Limb (tissue), 2 donors: Measurements from ENCODE around the gene VTI1A.

Experiments used
- DNase-seq, 2 donors: peaks; one replicate each; pipeline ENCODE4 v3.0.0-alpha.2; 2016; ENCODE audit errors: extremely low spot score in 2 of 2

Gene VTI1A

DNA sequence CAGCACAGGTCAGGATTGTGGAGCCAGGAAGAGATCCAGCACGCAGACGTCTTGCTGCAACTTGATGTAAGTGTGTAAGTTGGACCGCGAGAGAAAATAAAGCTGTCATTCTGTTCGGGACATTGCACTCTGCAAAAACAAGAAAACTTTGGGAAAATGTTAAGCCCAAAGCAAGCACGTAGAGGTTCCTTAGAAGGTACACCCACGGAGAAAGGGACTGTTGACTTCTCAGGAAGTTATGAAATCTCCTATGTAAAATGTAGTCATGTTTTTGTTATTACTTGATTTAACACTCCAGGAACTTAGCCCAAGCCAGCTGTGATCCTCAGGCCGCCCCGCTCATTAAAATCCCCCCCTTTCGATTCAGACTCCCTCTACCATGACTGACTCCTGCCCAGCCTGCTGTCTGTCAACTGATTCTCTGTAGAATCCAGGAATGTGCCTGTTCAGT lies 307.0 kb downstream of the VTI1A start:
- no peak for DNase-seq

DNA sequence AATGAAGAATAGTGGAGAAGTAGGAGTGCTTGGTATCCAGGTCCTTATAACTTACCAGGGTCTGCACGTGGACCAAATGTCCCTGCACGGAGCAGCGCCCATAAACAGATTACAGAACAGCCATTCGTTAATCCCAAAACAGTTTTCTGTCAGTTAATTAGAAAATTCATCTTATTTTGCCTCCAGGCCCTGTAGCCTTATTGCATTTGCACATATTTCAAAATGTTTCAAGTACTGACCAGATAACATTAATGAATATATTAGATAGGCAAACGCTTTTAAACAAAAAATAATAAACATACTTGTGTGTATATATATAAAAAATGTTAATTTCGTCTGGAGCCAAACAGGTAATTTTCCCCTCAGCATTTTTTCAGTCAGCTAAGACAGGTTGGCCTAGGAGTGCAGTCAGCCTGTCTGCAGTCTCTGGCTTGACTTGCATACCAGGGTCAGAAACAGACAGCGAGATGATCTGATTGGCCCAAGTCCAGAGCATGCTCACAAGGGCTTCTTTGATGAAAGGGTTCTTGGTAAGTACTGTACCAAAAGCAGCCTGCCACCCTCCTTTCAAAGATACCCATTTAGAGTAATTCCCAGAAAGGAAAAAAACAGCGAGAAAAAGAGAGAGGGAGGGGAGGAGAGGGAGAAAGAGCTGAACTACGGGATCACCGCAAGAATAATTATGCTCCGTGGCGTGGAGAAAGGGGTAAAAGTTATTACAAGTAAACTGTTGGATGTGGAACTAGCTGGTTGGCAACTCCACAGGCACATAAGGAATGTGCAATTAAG lies 308.6 kb downstream of the VTI1A start:
- DNase-seq = no peak

GRCh38 chr10:112756235-112756527 lies 309.2 kb downstream of the VTI1A start:
- no peak for DNase-seq

DNA sequence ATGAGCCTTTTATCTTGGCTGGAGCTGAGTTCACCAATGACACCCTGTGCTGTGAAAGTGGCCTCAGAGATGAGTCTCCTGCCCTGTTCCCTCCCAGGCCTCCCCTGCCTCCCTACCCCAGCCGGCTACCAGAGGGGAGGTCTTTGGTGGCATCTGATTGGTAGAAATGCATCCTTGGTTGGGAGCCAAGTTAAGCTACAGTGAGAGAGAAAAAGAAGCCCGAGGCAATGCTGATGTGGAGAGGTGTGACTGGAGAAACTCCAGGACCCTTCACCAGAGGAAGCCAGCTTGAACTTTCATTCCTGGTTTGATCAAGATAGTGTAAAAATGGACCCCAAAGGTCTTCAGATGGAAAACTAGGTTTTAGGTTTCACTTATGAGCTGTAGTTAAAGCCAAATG lies 311.9 kb downstream of the VTI1A start:
- DNase-seq = no peak

- no peak for DNase-seq
Measured at GRCh38 chr10:112759496-112759895, 312.5 kb downstream of the VTI1A start.

GRCh38 chr10:112761256-112761655 lies 314.2 kb downstream of the VTI1A start:
- no peak for DNase-seq

DNA sequence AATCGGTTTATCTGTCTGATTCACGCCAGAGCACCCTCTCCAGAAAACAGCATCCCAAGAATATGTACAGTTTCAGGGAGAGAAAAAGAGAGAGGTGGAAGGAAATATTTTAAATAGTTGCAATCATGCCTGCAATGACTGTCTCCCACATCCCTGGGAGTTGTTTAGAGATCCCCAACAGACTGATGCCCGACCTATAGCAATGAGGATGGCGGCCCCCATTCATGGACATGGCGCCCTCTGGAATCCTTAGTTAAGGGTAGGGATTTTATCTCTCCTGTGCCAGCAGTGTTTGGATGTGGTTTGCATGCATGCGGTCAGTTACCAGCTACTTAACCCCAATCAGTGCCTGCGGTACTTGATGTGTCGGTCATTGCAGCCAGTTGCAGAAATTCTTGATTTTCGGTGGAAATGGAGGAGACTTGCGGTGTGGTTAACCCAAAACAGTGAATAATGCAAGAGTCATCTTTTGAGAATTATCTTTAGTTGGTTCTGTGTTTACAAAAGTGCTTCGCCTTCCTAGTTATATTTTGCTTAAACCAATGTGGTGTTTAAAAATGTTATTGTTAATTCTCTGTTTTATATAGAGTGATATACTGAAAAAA lies 317.0 kb downstream of the VTI1A start:
- no peak for DNase-seq

DNA sequence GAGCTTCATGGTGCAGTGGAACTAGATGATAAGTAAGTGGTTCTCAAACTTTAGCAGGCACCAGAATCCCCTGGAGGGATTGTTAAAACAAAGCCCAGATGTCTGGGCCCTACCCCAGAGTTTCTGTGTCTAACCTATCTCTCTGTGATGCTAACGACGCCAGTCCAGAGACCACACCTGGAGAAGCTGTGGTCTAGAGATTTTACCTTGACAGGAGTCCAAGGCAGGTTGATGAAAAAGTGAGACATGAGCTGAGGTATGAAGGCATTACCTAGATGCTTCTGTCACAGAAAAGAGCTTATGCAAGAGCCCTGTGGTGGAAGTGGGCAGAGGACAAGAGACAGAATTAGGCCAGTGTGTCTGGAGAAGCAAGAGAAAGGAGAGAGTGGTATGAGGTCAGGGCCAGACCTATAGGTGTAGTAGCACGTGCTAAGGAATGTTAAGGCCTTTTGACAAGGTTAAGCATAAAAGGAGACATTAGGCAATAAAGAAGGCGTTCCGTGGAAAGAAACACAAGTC lies 318.8 kb downstream of the VTI1A start:
- DNase-seq = no peak

DNA sequence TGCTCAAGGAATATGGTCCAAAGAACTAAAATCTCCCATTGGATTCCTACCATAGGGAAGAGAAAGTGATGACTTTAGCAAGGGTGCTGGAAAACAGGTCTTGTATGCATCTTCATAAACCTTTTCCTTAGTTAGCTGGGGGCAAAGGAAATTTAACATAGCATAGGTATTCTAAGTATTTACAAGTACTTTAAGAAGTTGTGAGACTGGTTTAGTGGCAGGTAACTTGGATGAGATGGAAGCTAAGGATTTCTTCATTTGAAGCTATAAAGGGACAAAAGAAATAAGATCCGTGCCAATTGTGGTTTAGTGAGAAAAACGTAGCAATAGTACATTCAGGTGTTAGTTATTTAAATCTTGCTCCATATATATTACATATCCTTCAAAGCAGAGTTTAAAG lies 319.6 kb downstream of the VTI1A start:
- no peak for DNase-seq

DNA sequence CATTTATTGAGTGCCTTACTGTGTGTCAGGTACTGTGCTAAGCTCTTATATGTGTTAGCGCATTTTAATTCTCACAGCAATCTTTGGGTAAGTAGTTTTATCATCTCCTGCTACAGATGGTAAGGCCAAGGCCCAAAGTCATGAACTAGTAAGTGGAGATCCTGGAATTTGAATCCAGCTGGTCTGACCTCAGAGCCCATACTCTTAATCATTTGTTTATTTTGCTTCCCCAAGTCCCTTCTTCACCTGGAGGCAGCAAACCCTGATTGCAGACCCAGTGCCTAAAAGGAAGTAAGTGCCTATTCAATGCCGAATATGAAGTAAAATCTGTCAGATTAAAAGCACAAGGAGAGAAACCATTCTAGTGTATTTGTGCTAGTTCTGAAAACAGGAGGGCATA lies 320.1 kb downstream of the VTI1A start:
- DNase-seq = no peak

DNA sequence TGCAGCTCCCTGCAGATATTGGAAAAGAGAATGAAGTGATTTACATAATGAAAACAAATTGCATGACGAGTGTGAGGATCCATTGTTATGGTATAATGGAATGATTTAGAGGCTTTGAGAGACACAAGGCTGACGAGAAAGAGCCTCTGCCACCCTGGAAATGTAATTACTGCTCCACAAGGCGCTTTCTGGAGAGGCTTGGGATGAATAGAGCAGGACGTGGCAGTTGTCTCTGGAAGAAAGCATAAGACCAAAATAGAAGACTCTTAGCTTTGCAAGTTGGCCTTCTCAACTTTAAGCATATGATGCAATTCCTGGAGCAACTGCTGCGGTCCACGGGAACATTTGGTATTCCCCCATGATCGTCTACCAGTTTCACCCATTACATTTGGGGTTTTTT lies 321.1 kb downstream of the VTI1A start:
- DNase-seq = no peak

DNA sequence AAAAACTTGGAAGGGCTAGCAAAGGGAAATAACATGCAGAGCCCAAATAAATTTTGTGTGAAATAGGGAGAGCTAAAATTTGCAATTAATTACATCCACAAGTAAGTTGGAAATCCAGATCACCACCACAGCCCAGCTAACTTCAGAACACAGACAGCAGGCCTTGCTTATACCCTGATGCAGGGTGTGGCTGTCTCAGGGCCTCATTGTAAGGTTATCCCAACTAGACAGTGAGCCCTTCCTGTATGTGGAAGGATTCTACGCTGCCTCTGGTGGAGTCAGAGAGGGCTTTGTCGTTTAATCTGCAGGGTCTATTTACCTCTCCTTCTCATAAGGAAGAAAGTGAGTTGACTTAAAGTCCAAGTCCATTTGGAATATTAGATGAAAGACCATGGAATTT lies 322.1 kb downstream of the VTI1A start:
- no peak for DNase-seq

GRCh38 chr10:112769611-112770370 lies 322.8 kb downstream of the VTI1A start:
- DNase-seq = no peak

DNA sequence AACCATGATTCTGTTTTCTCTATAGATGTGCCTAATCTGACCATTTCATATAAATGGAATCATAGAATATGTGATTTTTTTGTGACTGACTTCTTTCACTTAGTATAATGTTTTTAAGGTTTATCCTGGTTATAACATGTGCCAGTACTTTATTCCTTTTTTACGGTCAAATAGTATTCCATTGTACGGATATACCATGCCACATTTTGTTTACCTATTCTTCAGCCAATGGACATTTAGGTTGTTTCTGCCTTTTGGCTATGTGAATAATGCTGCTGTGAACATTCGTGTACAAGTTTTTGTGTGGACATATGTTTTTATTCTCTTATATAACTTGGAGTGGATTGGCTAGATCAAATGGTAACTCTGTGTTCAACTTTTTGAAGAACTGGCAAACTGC lies 324.7 kb downstream of the VTI1A start:
- no peak for DNase-seq

DNA sequence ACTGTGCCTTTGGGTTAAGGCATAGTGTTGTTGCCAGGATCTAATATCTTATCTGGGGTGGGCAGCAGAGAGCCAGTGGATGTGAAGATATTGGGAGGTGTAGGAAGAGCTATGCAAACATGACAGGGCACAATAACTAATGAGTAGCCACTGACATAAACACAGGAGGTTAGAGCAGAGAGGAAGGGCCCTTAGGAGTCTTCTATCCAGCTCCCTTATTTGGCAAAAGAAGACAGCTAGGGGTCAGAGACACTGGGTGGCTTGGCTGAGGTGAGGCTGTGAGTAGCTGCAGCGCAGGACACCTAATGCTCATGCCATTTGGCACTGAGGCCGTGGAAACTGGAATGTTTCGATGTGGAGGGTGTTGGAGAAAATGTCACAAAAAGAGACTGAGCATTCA lies 326.8 kb downstream of the VTI1A start:
- no peak for DNase-seq

- DNase-seq = no peak
Measured at GRCh38 chr10:112774210-112774609, 327.2 kb downstream of the VTI1A start.

- DNase-seq = no peak
Measured at GRCh38 chr10:112774798-112775197, 327.8 kb downstream of the VTI1A start.

- DNase-seq = no peak
Measured at GRCh38 chr10:112775381-112775780, 328.4 kb downstream of the VTI1A start.

DNA sequence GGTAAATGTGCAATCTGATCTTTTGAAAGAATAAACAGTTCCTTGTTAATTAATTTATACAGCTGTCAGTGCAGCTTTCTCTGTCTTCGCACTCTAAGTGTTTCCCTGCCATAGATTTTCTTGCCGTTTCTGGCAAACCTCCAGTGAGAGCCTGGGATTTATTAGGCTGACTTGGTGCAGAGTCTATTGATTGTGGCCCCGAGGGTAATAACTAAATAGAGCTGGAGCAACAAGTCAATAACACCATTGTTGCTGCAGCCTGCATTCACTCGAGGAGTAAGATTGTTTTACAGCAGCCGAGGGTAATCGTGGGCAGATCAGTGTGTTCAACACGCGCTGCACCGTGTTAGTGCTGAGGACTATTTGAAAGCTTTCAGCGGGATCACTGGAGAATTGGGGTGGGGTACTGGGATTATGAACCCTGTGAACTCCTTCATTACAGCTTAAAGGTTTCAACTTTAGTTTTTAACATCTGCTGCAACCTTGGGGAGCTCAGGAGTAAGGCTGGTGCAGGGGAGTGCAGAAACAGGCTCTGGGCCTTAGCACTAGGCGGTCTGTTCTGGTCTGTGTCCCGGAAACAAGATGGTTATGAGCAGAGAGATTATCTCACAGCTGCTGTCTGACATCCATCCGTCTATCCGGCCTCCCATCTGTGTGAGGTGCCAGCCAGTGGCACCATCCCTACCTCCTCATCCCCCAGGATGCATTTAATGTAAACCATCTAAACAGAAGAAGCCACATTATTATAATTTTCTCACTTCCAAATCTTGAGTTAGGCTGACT lies 329.1 kb downstream of the VTI1A start:
- DNase-seq = peak in 1 of 2 donors; percentile 48

GRCh38 chr10:112778579-112778978 lies 331.6 kb downstream of the VTI1A start:
- no peak for DNase-seq

DNA sequence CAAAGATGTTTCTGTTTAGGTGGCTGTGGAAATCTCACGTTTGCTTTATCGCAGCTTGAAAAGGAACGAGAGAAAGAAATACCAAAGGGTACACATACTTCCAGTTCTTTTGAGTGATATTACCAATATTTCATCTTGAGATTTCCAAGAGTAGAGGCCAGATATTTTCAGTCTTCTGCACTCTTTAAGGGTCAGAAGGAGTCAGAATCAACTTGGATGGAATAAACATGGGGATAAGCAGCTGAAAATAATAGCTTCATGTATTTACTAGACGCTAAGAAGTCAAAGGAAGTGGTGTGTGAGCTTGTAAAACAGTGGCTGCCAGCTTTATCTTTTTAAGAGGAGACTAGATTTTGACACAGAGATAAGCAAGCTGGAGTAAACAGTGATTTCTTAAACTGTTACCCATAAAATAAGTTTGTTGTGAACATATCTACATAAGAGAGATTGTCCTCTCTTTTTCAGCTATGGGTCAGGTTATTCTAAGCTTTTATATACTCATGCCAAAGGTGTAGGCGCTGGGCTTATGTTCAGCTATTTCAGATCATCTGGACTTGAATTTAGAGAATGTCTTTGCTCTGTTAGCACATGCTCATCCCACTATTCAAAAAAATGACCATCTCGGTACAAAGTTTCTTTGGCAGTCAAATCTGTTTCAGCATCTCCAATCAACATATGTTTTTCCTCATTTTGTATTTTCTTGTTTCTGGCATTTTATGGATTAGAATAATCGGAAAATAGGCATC lies 332.2 kb downstream of the VTI1A start:
- no peak for DNase-seq
